C4-2B (cell line): ENCODE measurements around the gene PELI1.
"Not testable (repeated sequence)": the region's sequence is repeated elsewhere in the genome, so short reads cannot be mapped to it uniquely, and the experiment has no call there.

Source experiments
- H3K27ac ChIP-seq: fragments of 450-650 bp; 2 replicates; pipeline ENCODE4 v1.5.1; 2017
- ZFX ChIP-seq: fragments of 450-650 bp; IDR thresholded peaks from 2 replicates; pipeline ENCODE4 v1.6.1; 2017
- TF ChIP-seq, protein P1 (sequence below): fragments of 450-650 bp; conservative IDR thresholded peaks from 2 replicates; pipeline ENCODE4 v1.5.1; 2017; ENCODE audit warnings: mild to moderate bottlenecking

Gene PELI1

DNA sequence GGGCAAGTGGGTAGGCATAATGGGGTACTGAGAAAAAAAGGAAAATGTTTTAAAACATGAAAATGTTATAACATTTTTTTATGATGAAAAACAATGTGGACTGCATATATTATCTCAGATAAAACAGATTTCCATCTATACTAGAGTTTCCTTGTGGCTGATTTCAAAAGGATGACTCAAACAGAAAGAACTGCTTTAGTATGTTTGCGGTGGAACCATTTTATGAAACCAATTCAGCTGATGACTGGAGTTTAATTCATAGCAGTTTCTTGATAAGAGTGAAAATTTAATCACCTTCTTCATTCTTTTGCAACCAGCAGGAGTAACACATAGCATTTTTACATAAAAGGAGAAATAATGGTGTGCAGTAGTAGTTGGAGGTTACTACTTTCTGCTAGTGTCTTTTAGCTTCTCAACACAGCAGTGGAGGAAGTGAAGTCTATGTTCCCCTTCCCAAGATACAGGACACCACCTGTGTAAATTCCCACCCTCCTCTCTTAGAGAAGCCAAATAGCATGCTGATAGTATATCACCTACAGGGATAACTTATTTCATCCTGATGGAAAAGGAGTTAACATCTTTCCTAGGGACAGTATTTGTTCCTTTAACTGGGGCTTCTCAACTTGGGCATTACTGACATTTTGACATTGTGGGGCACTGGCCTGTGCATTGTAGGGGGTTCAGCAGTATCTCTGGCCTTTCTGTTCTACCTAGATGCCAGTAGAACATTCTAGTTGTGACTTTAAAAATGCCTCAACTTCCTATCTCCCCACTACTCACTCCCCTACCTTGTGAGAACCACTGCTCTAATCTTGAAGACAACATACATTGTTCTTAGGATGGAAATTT, 29.9 kb downstream of the PELI1 start:
- no peak for TF ChIP-seq ZFX
- TF ChIP-seq, protein P1, sequence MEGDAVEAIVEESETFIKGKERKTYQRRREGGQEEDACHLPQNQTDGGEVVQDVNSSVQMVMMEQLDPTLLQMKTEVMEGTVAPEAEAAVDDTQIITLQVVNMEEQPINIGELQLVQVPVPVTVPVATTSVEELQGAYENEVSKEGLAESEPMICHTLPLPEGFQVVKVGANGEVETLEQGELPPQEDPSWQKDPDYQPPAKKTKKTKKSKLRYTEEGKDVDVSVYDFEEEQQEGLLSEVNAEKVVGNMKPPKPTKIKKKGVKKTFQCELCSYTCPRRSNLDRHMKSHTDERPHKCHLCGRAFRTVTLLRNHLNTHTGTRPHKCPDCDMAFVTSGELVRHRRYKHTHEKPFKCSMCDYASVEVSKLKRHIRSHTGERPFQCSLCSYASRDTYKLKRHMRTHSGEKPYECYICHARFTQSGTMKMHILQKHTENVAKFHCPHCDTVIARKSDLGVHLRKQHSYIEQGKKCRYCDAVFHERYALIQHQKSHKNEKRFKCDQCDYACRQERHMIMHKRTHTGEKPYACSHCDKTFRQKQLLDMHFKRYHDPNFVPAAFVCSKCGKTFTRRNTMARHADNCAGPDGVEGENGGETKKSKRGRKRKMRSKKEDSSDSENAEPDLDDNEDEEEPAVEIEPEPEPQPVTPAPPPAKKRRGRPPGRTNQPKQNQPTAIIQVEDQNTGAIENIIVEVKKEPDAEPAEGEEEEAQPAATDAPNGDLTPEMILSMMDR = no peak
- no peak overlapping the region for H3K27ac ChIP-seq

DNA sequence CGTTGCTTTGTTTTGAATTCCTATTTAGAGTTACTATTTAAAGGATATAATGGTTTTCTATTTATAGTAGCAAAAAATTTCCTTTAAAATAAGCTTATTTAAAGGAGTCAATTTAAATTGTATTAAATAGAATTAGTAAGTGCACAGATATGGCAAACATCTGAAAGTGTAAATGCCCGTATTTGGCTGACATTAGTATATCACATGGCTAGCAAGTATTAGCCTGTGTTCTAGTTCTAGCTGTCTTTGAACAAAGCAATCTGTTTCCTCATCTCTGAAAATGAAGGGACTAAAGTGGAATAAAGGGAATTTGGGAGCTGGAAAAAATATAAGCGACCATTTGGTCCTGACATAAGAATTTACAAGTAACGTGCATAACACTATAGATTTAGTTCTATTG, 32.2 kb downstream of the PELI1 start:
- TF ChIP-seq, protein P1 = no peak
- TF ChIP-seq ZFX = no peak
- H3K27ac ChIP-seq = no peak overlapping the region

DNA sequence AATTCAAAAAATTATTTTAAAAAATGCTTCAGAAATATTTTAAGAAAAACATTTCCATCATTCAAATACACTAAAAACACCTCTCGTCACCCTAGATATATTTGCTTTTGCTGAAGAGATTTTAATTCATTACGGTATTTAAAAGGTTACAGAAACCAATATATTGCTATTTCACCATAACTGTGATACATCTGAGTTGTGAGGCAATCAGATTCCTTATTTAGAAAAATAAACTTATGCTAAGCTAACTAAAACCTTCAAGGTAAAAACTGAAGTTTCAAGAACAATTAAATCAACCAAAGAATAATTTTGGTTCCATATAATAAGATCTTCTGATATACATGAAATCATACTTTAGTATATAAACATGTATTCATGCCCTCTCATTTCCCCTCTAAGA, 32.8 kb downstream of the PELI1 start:
- no peak overlapping the region for H3K27ac ChIP-seq
- TF ChIP-seq, protein P1 = no peak
- TF ChIP-seq ZFX = no peak

DNA sequence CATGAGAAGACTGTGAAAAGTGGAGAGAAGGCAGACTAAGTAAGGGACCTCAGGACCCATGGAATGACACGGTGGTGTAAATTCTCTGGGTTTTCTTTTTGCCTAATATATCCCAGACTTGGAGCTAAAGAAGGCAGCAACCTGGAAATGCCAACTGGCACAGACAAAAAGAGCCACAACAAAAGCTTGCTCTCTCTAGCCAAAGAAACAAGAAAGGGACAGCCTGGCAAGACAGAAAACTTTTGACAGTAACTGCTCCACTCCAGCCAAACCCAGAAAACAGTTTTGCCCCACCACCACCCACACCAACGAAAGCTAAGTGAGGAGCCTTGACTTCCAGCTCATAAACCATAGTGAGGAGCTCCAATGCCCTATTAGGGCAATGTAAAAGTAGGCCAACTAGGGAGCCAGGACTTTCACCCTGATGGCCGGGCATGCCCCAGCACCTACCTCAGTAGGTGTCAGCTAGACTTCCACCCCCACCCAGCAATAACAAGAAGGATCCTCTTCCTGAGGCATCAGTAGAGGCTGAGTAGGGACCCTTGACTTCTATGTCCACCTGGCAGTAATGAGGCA, 35.5 kb downstream of the PELI1 start:
- H3K27ac ChIP-seq = no peak overlapping the region
- no peak for TF ChIP-seq ZFX
- TF ChIP-seq, protein P1 = no peak

DNA sequence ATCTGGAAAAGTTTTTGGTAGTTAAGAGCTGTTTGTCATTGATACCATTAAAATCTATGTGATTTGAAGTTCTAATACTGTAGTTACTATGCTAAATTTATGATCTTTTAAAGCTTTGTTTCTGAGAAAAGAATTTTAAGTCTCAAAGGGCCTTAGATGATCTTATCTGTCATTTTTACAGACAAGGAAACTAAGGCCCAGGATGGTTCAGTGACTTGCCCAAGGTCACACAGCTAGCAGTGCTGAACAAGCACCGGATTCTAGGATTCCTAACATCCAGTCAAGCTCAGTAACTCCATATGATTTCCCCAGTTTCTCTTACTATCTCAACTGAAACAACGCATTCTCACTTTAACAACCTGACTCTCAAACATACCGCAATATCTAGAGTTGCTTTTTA, 37.7 kb downstream of the PELI1 start:
- no peak overlapping the region for H3K27ac ChIP-seq
- no peak for TF ChIP-seq ZFX
- TF ChIP-seq, protein P1 = no peak

DNA sequence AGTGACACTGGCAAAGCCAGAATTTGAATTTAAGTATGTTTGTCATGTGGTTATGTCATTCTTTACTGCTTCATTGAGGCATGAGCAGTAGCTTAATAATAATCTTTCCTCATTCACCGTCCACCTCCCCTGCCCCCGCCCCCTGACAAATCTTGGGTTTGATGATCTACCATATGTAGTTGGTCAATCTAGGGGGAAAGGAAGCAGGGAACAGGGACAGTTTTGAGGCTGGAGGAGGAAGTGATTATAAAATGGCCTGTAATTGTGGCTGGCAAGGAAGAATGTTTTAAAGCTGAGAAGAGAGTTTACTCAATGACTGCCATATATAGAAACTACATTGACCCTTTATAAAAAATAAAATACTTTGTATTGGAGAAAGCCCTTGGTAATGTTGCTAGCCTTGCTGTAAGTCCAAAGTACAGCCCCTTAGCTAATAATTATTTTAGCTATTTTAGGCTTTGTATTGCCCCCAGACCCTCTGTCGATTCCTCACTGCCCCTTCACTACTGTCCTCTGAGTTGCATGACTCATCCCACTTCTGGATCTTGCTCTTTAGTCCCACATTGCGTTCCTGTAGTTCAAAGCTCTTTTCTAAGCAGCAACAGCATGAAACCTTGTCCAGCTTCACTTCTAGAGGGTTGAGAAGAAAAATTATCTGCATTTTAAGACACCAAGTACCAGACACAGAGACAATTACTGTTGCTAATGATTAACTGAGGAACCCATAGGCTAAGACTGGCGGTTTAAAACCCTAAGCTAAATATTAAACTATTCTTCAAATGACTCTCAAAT, 38.4 kb downstream of the PELI1 start:
- H3K27ac ChIP-seq = no peak overlapping the region
- no peak for TF ChIP-seq ZFX
- TF ChIP-seq, protein P1 = no peak

DNA sequence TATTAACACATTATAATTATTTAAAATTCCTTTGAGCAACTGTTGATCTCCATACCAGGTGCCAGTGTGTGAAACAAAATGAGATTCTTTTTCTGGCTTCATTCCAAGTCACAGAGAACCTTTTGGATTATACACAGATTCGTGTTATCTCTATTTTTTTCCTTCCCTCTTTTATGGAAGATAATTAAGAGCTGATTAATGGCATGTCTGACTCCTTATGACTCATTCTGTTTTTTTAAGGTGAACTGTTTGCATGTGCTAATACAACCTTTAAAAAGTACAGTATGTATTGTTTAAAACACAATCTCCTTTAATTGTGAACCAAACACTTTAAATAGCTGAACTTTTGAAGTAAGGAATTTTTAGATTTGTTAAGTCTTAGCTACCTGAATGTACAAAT, 39.3 kb downstream of the PELI1 start:
- H3K27ac ChIP-seq = no peak overlapping the region
- no peak for TF ChIP-seq ZFX
- TF ChIP-seq, protein P1 = no peak

DNA sequence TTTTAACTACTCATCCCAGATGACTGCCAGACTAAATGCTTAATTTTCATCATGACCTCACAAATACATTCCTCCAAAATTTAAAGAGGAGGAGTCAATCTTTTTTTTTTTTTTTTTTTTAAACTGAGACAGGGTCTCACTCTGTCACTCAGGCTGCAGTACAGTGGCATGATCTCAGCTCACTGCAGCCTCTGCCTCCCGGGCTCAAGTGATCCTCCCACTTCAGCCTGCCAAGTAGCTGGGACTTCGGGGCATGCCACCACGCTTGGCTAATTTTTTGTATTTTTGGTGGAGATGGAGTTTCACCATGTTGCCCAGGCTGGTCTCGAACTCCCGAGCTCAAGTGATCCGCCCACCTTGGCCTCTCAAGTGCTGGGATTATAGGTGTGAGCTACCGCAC, 41.5 kb downstream of the PELI1 start:
- H3K27ac ChIP-seq = not testable (repeated sequence)
